Lung (tissue), 12 donors: Measurements from ENCODE around the gene EXOC3L4. TPM values are rescaled to one million over a fixed set of nuclear protein-coding genes. Genes with fewer than 3 reads are reported as not detected.

Source experiments
- ATAC-seq: fragments of 200-7000 bp; cut with Tn5 transposase; one replicate; pipeline ENCODE4 v1.9.1; 2020; ENCODE audit warnings: moderate number of reproducible peaks; ENCODE audit not compliant: insufficient read depth, low FRiP score
- DNase-seq, 3 donors: peaks; one replicate each; pipeline ENCODE4 v3.0.0-alpha.2; 2013 to 2017
- H3K27ac ChIP-seq, 2 donors: one replicate each; pipeline ENCODE4 v1.5.1; 2013; ENCODE audit warnings: mild to moderate bottlenecking in 2 of 2, moderate library complexity in 2 of 2, control low read depth in 1 of 2, inconsistent platforms in 1 of 2, low read depth in 1 of 2, low read length in 1 of 2
- H3K27me3 ChIP-seq, 3 donors: one replicate each; pipeline ENCODE4 v1.5.1; 2013; ENCODE audit warnings: low read length in 2 of 3; ENCODE audit not compliant: control insufficient read depth in 3 of 3, insufficient read depth in 3 of 3
- H3K36me3 ChIP-seq, 4 donors: one replicate each; pipeline ENCODE4 v1.5.1; 2013; ENCODE audit warnings: low read length in 4 of 4, mild to moderate bottlenecking in 1 of 4, moderate library complexity in 1 of 4; ENCODE audit not compliant: control insufficient read depth in 4 of 4, insufficient read depth in 4 of 4
- H3K4me1 ChIP-seq, 5 donors: one replicate each; pipeline ENCODE4 v1.5.1; 2013; ENCODE audit warnings: low read length in 5 of 5, mild to moderate bottlenecking in 2 of 5, moderate library complexity in 1 of 5; ENCODE audit not compliant: control insufficient read depth in 5 of 5, insufficient read depth in 5 of 5
- H3K4me3 ChIP-seq: one replicate; pipeline ENCODE4 v1.5.1; 2013; ENCODE audit warnings: mild to moderate bottlenecking, control low read depth, moderate library complexity
- H3K9ac ChIP-seq, 2 donors: one replicate each; pipeline ENCODE4 v1.5.1; 2013; ENCODE audit warnings: low read length in 2 of 2, control low read depth in 1 of 2; ENCODE audit not compliant: insufficient read depth in 1 of 2
- H3K9me3 ChIP-seq, 4 donors: one replicate each; pipeline ENCODE4 v1.5.1; 2013; ENCODE audit warnings: low read length in 3 of 4, mild to moderate bottlenecking in 1 of 4, moderate library complexity in 1 of 4; ENCODE audit not compliant: control insufficient read depth in 4 of 4, insufficient read depth in 3 of 4
- WGBS, 2 donors: extraction: QIAGEN DNeasy Blood & Tissue Kit; methylation state at CpG; one replicate each; pipeline ENCODE4 v1.1.7; 2013; 5-methylcytosine and 5-hydroxymethylcytosine counted together
- polyA plus RNA-seq, 2 donors: library from polyadenylated mRNA; stranded (reverse); fragments of 200-250 nt; gene quantifications; one replicate each; pipeline ENCODE4 v1.2.1, GENCODE V29; 2013
- total RNA-seq, 2 donors: library from RNA; depleted of rRNA in 1 of 2; stranded (reverse); fragments of >200 nt in 1 of 2; gene quantifications; one replicate each; pipeline ENCODE4 v1.2.1, GENCODE V29; 2014 to 2021
- TF ChIP-seq, protein P1 (sequence below): IDR thresholded peaks from 2 replicates; pipeline ENCODE4 v1.5.1; 2012; ENCODE audit warnings: mild to moderate bottlenecking; ENCODE audit errors: control extremely low read depth, extremely low read depth
- donor health status: control.
- donor health status: control.
- donor health status: Bipolar disorder and iron deficiency.
- donor health status: healthy.
- donor health status: DM: yes; HTN: yes; CAD: no.

Gene EXOC3L4
- total and polyA plus RNA-seq, 4 donors, result 3.0 to 4.6 (median 3.8) TPM

DNA sequence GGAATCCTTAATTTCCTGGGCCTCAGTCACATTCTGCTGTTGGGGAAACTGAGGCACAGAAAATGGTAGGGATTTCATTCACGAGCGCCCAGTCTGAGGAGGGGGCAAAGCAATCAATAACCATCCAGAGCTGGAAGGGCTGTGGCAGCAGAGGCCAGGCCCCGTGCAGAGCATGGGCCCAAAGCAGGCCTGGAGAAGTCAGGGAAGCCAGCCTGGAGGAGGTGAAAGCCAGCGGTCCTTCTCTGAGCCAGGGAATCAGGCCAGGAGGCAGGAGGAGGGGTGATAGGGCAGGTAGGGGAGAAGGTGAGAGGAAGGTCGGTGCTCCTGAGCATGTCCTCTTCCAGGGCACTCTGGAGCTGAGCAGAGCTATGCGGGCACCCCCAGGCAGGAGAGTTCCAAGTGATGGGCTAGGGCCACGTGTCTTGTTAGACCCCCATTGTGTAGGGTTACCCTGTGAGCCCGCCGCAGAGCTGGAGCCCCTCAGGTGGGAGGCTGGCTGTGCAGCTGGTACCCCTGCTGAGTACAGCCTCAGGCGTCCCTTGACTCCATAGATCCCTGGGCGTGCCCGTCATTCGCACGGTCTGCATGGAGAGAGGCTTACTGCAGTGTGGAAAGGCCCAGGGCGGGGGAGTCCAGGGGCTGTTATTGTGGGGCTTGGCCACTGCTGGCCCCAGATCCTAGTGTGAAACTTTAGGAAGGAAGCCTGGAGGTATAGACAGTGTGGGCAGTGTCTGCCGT is 33.5 kb downstream of the EXOC3L4 start:
- H3K27ac ChIP-seq, result no peak overlapping the region
- TF ChIP-seq, protein P1, sequence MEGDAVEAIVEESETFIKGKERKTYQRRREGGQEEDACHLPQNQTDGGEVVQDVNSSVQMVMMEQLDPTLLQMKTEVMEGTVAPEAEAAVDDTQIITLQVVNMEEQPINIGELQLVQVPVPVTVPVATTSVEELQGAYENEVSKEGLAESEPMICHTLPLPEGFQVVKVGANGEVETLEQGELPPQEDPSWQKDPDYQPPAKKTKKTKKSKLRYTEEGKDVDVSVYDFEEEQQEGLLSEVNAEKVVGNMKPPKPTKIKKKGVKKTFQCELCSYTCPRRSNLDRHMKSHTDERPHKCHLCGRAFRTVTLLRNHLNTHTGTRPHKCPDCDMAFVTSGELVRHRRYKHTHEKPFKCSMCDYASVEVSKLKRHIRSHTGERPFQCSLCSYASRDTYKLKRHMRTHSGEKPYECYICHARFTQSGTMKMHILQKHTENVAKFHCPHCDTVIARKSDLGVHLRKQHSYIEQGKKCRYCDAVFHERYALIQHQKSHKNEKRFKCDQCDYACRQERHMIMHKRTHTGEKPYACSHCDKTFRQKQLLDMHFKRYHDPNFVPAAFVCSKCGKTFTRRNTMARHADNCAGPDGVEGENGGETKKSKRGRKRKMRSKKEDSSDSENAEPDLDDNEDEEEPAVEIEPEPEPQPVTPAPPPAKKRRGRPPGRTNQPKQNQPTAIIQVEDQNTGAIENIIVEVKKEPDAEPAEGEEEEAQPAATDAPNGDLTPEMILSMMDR, result no peak
- DNase-seq (no peak), ATAC-seq (no peak)
- H3K4me3 ChIP-seq, result no peak overlapping the region
- H3K36me3 ChIP-seq, result peaks cover 0 to 30% (median 3%) of the 10 kb centered on the region in 4 donors
- H3K27me3 ChIP-seq, result peaks cover 0 to 8% (median 0%) of the 10 kb centered on the region in 3 donors
- H3K4me1 ChIP-seq, result peaks cover 0 to 33% (median 7%) of the 10 kb centered on the region in 5 donors
- H3K9ac ChIP-seq, result no peak overlapping the region
- H3K9me3 ChIP-seq, result no peaks in the 10 kb centered on the region
- 95 to 98% methylated on average over 16 of the region's 16 CpGs for WGBS, 2 donors

DNA sequence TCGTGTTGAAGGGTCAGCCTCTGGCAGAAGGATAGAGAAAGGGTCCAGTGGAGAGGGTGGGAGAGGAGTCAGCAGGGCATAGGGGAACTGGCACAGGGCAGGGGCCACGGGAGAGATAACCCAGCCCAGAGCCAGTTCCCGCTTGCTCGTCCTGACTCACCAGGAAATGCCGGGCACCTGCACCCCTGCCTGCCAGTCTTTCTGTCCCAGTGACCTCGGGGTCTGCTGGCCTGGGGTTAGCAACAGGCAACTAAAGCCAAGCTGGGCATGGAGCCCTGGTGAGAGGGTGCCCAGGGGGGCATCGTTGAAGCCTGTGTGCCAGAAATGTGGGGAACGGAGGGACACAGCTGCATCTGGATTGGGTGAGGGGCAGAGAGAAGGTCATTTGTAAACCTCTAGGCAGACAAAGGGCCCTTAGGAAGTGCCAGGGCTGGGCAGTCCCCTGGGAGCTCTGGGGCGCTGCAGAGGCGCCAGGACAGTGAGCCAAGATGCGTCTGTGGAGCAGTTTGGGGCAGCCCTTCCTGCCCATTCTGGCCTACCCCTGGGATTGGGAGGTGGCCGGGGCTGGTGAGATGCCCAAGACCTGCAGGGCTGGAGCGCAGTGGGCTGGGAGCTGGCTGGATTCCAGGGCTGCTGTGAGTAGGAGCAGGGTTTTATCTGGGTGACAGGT is 34.2 kb downstream of the EXOC3L4 start:
- peaks cover 0 to 8% (median 0%) of the 10 kb centered on the region in 3 donors for H3K27me3 ChIP-seq
- no peaks in the 10 kb centered on the region for H3K9me3 ChIP-seq
- H3K4me3 ChIP-seq, result no peak overlapping the region
- ATAC-seq, result no peak
- H3K36me3 ChIP-seq, result peaks cover 0 to 37% (median 6%) of the 10 kb centered on the region in 4 donors
- 77 to 82% methylated on average over 13 of the region's 13 CpGs for WGBS, 2 donors
- no peak for DNase-seq
- no peak overlapping the region for H3K9ac ChIP-seq
- no peak overlapping the region for H3K27ac ChIP-seq
- H3K4me1 ChIP-seq, result peaks cover 0 to 30% (median 7%) of the 10 kb centered on the region in 5 donors
- TF ChIP-seq, protein P1, result no peak

DNA sequence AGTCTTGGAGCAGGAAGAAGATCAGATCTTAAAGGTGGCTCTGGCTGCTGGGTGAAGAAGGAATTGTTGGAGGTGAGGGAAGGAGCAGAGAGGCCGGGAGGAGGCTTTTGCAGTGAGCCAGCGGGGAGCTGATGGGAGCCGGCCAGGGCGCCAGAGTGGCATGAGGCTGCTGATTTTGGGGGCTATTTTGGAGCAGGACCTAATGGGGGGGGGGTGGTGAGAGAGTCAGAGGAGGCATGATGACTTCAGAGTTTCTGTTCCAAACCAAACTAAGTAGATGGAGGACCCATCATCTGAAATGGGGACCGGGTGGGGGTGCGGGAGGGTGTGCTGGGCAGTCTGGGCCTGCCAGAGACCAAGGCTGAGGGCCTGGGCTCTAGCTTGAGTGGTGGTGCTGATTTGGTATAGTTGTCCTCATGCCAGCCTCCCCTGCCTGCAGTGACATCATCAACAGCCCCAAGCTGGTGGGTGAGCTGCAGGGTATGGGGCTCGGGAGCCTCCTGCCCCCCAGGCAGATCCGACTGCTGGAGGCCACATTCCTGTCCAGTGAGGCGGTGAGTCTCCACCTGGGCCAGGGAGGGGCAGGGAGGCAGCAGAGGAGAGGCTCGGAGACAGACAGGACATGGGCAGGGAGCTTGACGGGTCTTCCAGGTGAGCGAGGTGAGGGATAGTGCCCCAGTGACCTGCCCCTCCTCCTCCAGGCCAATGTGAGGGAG is 34.9 kb downstream of the EXOC3L4 start:
- H3K27ac ChIP-seq, result no peak overlapping the region
- no peak overlapping the region for H3K9ac ChIP-seq
- no peaks in the 10 kb centered on the region for H3K9me3 ChIP-seq
- TF ChIP-seq, protein P1, result no peak
- H3K4me1 ChIP-seq, result peaks cover 0 to 23% (median 7%) of the 10 kb centered on the region in 5 donors
- 95 to 98% methylated on average over 12 of the region's 12 CpGs for WGBS, 2 donors
- H3K36me3 ChIP-seq, result peaks cover 0 to 41% (median 8%) of the 10 kb centered on the region in 4 donors
- ATAC-seq (no peak), DNase-seq (peak in 1 of 3 donors; percentile 10)
- peaks cover 0 to 4% (median 0%) of the 10 kb centered on the region in 3 donors for H3K27me3 ChIP-seq
- H3K4me3 ChIP-seq, result no peak overlapping the region
